Measurements from ENCODE around the gene TMED4. TPM values are rescaled to one million over a fixed set of nuclear protein-coding genes. Genes with fewer than 3 reads are reported as not detected.
A peak's percentile ranks its signal among the peaks of the same experiment; 100 is the strongest.

TMED4 gene
- total and polyA plus RNA-seq, 5 experiments from 2014 or later = 61.4 to 110 (median 80.4) TPM

- no peak for ATAC-seq
- no peaks in the 10 kb centered on the region for H3K9me3 Mint-ChIP-seq
- POLR2A ChIA-PET = interaction anchor here (0.6 to 1.3 kb wide), 3 partner anchors 10 to 163 kb away, joined by 3 to 5 read pairs (median 4); no protein-coding TSS in a partner anchor
- H3K27ac Mint-ChIP-seq = peak overlapping the region in 7 of 10 donors; percentile 21 to 75 (median 52)
- peaks cover 0 to 41% (median 10%) of the 10 kb centered on the region in 3 donors for H3K36me3 Mint-ChIP-seq
- H3K27me3 Mint-ChIP-seq = no peaks in the 10 kb centered on the region
- no peak for DNase-seq
- peak overlapping the region in 1 of 10 donors; percentile 52 for H3K4me3 Mint-ChIP-seq
- peaks cover 21 to 91% (median 58%) of the 10 kb centered on the region in 4 donors for H3K4me1 Mint-ChIP-seq
Measured at GRCh38 chr7:44621034-44621749, 39.2 kb upstream of the TMED4 start.

GRCh38 chr7:44618753-44619152 is 36.7 kb upstream of the TMED4 start:
- Mint-ChIP-seq H3K9me3 (no peaks in the 10 kb centered on the region), H3K4me3 (peak overlapping the region in 1 of 10 donors; percentile 47), H3K4me1 (peaks cover 28 to 93% (median 69%) of the 10 kb centered on the region in 4 donors), H3K36me3 (peaks cover 0 to 22% (median 0%) of the 10 kb centered on the region in 3 donors), H3K27ac (peak overlapping the region in 7 of 10 donors; percentile 20 to 75 (median 47)), H3K27me3 (no peaks in the 10 kb centered on the region)
- DNase-seq (no peak), ATAC-seq (no peak)
- POLR2A ChIA-PET = interaction anchor here (0.8 kb wide), 1 partner anchor 9 kb away, joined by 3 read pairs; no protein-coding TSS in a partner anchor

GRCh38 chr7:44618045-44618444 is 36.0 kb upstream of the TMED4 start:
- Mint-ChIP-seq H3K4me3 (peak overlapping the region in 2 of 10 donors; percentile 3 to 19), H3K27me3 (no peaks in the 10 kb centered on the region), H3K27ac (peak overlapping the region in 2 of 10 donors; percentile 61 to 75), H3K4me1 (peaks cover 27 to 88% (median 65%) of the 10 kb centered on the region in 4 donors), H3K36me3 (peaks cover 0 to 21% (median 0%) of the 10 kb centered on the region in 3 donors), H3K9me3 (no peaks in the 10 kb centered on the region)
- no peak for ATAC-seq
- no peak for DNase-seq
- POLR2A ChIA-PET = no interaction called here

- peak overlapping the region in 2 of 10 donors; percentile 19 to 20 for H3K4me3 Mint-ChIP-seq
- no peak for ATAC-seq
- peaks cover 25 to 83% (median 63%) of the 10 kb centered on the region in 4 donors for H3K4me1 Mint-ChIP-seq
- H3K9me3 Mint-ChIP-seq = no peaks in the 10 kb centered on the region
- POLR2A ChIA-PET = interaction anchor here (0.6 kb wide), 1 partner anchor 14 kb away, joined by 3 read pairs; no protein-coding TSS in a partner anchor
- H3K36me3 Mint-ChIP-seq = peaks cover 0 to 21% (median 0%) of the 10 kb centered on the region in 3 donors
- peak overlapping the region in 4 of 10 donors; percentile 6 to 70 (median 52) for H3K27ac Mint-ChIP-seq
- H3K27me3 Mint-ChIP-seq = no peaks in the 10 kb centered on the region
- no peak for DNase-seq
Measured at GRCh38 chr7:44617225-44617890, 35.3 kb upstream of the TMED4 start.

GRCh38 chr7:44616545-44616944 is 34.5 kb upstream of the TMED4 start:
- H3K36me3 Mint-ChIP-seq = peaks cover 0 to 23% (median 0%) of the 10 kb centered on the region in 3 donors
- H3K27me3 Mint-ChIP-seq = no peaks in the 10 kb centered on the region
- no peak for ATAC-seq
- H3K4me3 Mint-ChIP-seq = no peak overlapping the region
- peaks cover 26 to 80% (median 64%) of the 10 kb centered on the region in 4 donors for H3K4me1 Mint-ChIP-seq
- DNase-seq = no peak
- no peaks in the 10 kb centered on the region for H3K9me3 Mint-ChIP-seq
- POLR2A ChIA-PET = interaction anchor here (1.8 kb wide), 1 partner anchor 10 kb away, joined by 7 read pairs; the partner anchor contains the start of gene OGDH
- peak overlapping the region in 1 of 10 donors; percentile 83 for H3K27ac Mint-ChIP-seq

- Mint-ChIP-seq H3K36me3 (peaks cover 0 to 23% (median 0%) of the 10 kb centered on the region in 3 donors), H3K9me3 (no peaks in the 10 kb centered on the region), H3K27ac (peak overlapping the region in 7 of 10 donors; percentile 23 to 83 (median 45)), H3K27me3 (no peaks in the 10 kb centered on the region), H3K4me3 (peak overlapping the region in 2 of 10 donors; percentile 18 to 38), H3K4me1 (peaks cover 26 to 73% (median 57%) of the 10 kb centered on the region in 4 donors)
- no peak for ATAC-seq
- DNase-seq = no peak
- POLR2A ChIA-PET = interaction anchor here (0.6 to 1.8 kb wide), 2 partner anchors 9 to 270 kb away, joined by 3 to 7 read pairs; partner anchors contain the start of genes OGDH and PURB
Measured at GRCh38 chr7:44615793-44616192, 33.8 kb upstream of the TMED4 start.

GRCh38 chr7:44615149-44615611 is 33.1 kb upstream of the TMED4 start:
- H3K4me3 Mint-ChIP-seq = peak overlapping the region in 8 of 10 donors; percentile 39 to 66 (median 51)
- H3K9me3 Mint-ChIP-seq = no peaks in the 10 kb centered on the region
- peaks cover 0 to 21% (median 0%) of the 10 kb centered on the region in 3 donors for H3K36me3 Mint-ChIP-seq
- DNase-seq (no peak), ATAC-seq (no peak)
- POLR2A ChIA-PET = interaction anchor here (1.8 kb wide), 1 partner anchor 9 kb away, joined by 7 read pairs; the partner anchor contains the start of gene OGDH
- H3K4me1 Mint-ChIP-seq = peaks cover 26 to 70% (median 62%) of the 10 kb centered on the region in 4 donors
- H3K27ac Mint-ChIP-seq = peak overlapping the region; percentile 13 to 83 (median 63)
- H3K27me3 Mint-ChIP-seq = no peaks in the 10 kb centered on the region

GRCh38 chr7:44609829-44610228 is 27.8 kb upstream of the TMED4 start:
- Mint-ChIP-seq H3K27ac (peak overlapping the region in 7 of 10 donors; percentile 8 to 60 (median 53)), H3K9me3 (no peaks in the 10 kb centered on the region), H3K4me3 (peak overlapping the region in 8 of 10 donors; percentile 5 to 39 (median 20)), H3K4me1 (peaks cover 18 to 68% (median 61%) of the 10 kb centered on the region in 4 donors), H3K27me3 (peaks cover 0 to 5% (median 0%) of the 10 kb centered on the region in 5 donors), H3K36me3 (peaks cover 0 to 8% (median 0%) of the 10 kb centered on the region in 3 donors)
- ATAC-seq (no peak), DNase-seq (no peak)
- POLR2A ChIA-PET = interaction anchor here (0.6 to 1.4 kb wide), 4 partner anchors 9 to 140 kb away, joined by 3 to 5 read pairs (median 4); no protein-coding TSS in a partner anchor

GRCh38 chr7:44608916-44609648 is 27.1 kb upstream of the TMED4 start:
- ATAC-seq (no peak), DNase-seq (peak in 2 of 10 donors; percentile 13 to 22)
- H3K4me1 Mint-ChIP-seq = peaks cover 13 to 63% (median 54%) of the 10 kb centered on the region in 4 donors
- H3K4me3 Mint-ChIP-seq = peak overlapping the region in 8 of 10 donors; percentile 15 to 56 (median 35)
- H3K9me3 Mint-ChIP-seq = no peaks in the 10 kb centered on the region
- H3K36me3 Mint-ChIP-seq = peaks cover 0 to 4% (median 0%) of the 10 kb centered on the region in 3 donors
- H3K27ac Mint-ChIP-seq = peak overlapping the region in 6 of 10 donors; percentile 37 to 80 (median 64)
- POLR2A ChIA-PET = interaction anchor here (0.6 to 3.9 kb wide), 6 partner anchors 10 to 140 kb away, joined by 3 to 47 read pairs (median 4); no protein-coding TSS in a partner anchor
- peaks cover 0 to 5% (median 0%) of the 10 kb centered on the region in 5 donors for H3K27me3 Mint-ChIP-seq

GRCh38 chr7:44607141-44608068 is 25.4 kb upstream of the TMED4 start:
- Mint-ChIP-seq H3K27ac (peak overlapping the region; percentile 91 to 100 (median 99)), H3K4me3 (peak overlapping the region; percentile 92 to 100 (median 98)), H3K9me3 (no peaks in the 10 kb centered on the region), H3K36me3 (peaks cover 0 to 4% (median 0%) of the 10 kb centered on the region in 3 donors), H3K27me3 (peaks cover 0 to 5% (median 0%) of the 10 kb centered on the region in 5 donors), H3K4me1 (peaks cover 12 to 58% (median 48%) of the 10 kb centered on the region in 4 donors)
- DNase-seq = no peak
- POLR2A ChIA-PET = interaction anchor here (0.5 to 3.9 kb wide), 29 partner anchors 9 to 681 kb away, joined by 3 to 47 read pairs (median 4); partner anchors contain the start of genes DDX56, H2AZ2, NUDCD3 and PPIA
- ATAC-seq = peak; percentile 30 to 39

Data from naive thymus-derived CD8-positive, alpha-beta T cell (primary cell).